Fibroblast of skin of scalp (primary cell): ENCODE measurements around the gene ERC1.
"Not testable (repeated sequence)": the region's sequence is repeated elsewhere in the genome, so short reads cannot be mapped to it uniquely, and the experiment has no call there.

Experiments
- DNase-seq: peaks from one replicate; pipeline ENCODE4 v3.0.0-alpha.2; 2013

The ERC1 gene

GRCh38 chr12:1197264-1198018, 206.4 kb downstream of the ERC1 start:
- no peak for DNase-seq

GRCh38 chr12:1198854-1199253, 207.8 kb downstream of the ERC1 start:
- not testable (repeated sequence) for DNase-seq

- no peak for DNase-seq
These were observed 208.7 kb downstream of the ERC1 start for GRCh38 chr12:1199700-1200099.

DNA sequence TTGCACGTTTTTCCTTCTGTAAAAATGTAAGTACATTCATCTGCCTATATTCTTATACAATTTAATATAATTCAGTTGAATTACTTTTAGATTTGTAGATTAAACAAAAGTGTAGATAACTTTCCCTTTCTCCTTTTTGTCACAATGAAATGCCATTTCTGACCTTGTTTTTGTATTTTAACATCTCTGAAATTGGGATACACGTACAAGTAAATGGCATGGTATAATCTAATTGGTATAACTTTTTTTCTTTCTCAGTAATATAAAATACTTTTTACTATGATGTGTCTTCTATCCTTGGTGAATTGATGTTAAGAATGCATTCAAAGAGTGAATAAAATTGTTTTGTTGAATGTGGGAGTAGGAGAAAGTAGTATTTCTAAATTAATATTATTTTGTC, 210.0 kb downstream of the ERC1 start:
- no peak for DNase-seq

DNA sequence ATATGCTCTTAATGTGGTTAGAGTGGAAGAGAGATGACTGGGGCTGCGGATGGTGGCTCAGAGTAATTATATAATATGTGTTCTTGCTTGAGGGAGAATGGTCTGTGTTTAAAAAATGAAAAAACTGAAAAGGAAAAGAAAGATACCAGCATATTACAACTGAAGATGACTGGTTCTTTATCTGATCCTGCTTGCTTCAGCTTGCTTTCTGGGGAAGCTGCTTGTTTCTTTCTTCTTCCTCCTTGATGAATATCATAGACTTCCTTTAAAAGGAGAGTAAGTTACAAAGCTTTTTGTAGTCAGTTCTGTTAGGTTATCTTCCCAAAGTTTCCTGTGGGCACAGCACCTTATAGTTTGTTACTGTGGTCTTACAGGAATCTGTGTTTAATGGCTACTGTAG, 210.9 kb downstream of the ERC1 start:
- no peak for DNase-seq

DNA sequence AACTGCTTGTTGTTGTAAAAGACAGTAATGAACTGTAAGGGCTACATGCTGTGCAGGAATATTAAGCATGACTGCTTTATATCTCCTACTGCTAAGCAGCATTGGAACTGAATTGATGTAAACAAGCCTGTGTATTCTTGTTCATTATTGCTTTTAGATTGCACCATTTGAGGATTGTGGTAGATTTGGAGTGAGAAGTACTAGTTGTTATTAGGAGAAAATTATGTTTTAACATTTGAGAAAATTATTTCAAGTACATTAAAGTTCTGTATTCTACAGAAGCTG, 212.7 kb downstream of the ERC1 start:
- DNase-seq: no peak

- peak; percentile 13 for DNase-seq
These were observed 213.6 kb downstream of the ERC1 start for GRCh38 chr12:1204581-1205121.

GRCh38 chr12:1205512-1206060, 214.6 kb downstream of the ERC1 start:
- no peak for DNase-seq

GRCh38 chr12:1206118-1206734, 215.2 kb downstream of the ERC1 start:
- no peak for DNase-seq

- DNase-seq: no peak
These were observed 216.3 kb downstream of the ERC1 start for GRCh38 chr12:1207276-1207675.

- DNase-seq: not testable (repeated sequence)
These were observed 217.7 kb downstream of the ERC1 start for GRCh38 chr12:1208719-1209118.

DNA sequence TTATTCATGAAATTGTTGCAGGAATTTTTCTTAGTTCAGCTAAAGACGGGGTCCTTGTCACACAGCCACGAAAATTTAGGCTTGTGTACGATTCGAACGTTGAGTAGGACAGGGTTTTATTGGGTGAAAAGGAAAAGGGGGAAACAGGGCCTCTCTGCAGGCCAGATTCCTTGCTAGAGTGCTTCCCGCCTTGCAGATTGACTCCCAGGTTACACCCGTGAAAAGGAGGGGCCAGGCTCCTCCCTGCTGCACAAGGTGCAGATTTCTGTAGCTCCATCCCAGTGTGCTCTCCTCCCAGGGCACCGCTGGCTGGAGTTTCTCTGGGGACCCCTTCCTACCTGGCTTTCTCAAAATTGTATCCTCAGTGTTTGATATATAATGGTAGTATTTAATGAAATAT, 221.5 kb downstream of the ERC1 start:
- no peak for DNase-seq

DNA sequence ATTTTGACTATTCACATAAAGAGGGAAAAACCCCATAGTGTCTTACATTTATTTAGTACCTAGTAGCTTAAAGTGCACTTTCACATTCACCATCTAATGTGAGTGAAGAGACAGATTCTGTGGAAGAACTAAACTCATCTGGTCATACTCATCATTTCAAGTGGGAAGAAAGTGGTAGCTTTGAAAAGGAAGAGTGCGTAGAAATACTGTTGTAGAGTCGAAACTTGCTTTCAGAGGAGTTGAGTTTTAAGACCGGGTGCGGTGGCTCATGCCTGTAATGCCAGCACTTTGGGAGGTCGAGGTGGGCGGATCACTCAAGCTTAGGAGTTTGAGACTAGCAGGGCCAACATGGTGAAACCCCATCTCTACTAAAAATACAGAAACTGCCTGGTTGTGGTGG, 222.2 kb downstream of the ERC1 start:
- DNase-seq: no peak

DNA sequence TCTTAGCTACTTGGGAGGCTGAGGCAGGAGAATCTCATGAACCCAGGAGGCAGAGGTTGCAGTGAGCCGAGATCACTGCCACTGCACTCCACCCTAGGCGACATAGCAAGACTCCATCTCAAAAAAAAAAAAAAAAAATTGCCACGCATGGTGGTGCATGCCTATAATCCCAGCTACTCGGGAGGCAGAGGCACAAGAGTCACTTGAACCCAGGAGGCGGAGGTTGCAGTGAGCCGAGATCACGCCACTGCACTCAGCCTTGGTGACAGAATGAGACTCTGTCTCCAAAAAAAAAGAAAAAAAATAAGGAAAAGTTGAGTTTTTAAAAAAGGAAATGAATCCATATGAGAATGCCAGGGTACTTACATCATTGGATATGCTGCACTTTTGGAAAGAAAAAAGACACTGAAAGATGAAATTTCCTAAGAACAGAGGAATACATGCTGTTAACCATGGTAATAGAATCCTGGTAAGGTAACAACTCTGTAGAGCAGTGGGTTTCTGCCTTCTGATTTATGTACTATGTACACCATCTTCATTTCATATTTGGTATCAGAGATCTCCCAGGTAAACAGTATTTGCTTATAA, 222.7 kb downstream of the ERC1 start:
- no peak for DNase-seq

DNA sequence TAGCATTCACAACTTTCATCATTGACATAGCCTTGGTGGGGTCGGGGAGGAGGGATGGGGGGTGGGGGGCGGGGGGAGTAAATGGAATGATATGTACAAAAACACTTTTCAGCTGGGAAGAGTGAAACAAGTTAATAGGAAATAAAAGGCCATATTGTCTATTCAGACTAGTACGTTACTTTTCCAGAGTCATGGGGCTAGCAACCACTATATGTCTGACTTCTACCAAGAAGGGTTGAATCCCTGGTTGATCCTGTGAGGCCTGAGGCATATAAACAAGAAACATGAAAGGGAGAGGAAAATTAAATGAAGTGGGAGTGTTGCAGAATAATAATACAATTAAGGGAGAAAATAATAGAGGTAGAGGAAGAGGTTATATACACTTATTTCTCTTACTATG, 225.5 kb downstream of the ERC1 start:
- DNase-seq: no peak

DNA sequence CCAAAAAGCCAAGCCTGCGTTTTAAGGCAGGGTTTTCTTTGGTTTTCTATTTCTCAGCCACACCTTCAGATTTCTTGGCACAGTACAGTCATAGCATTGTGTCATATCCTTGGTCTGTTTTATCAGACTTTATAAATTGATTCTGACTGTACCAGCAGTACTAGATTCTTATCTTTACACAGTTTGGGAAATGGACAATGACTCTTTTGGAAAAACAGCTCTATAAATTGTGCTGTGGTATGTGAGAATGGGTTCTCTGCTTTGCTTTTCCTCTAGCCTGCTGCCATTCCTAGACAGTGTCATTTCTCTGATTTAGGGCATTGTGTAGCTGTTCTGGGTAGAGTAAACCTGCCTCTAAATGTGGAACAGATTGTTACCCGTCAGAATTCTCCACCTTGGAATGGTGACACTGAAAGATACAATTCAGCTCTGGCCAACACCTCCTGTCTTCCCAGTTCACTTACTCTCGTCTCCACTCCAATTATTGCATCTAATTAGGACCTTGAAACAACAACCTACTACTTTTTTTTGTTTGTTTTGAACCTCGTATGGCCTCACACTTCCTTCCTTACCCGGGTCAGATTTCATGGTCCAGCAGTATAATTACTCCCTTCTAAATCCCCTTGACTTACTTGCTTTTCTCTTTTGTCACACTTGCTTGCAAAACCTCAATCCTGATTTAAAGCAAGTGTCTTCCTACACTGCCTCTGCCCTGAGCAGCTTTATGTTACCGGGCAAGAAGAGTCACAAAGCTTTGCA, 226.3 kb downstream of the ERC1 start:
- DNase-seq: peak; percentile 63

DNA sequence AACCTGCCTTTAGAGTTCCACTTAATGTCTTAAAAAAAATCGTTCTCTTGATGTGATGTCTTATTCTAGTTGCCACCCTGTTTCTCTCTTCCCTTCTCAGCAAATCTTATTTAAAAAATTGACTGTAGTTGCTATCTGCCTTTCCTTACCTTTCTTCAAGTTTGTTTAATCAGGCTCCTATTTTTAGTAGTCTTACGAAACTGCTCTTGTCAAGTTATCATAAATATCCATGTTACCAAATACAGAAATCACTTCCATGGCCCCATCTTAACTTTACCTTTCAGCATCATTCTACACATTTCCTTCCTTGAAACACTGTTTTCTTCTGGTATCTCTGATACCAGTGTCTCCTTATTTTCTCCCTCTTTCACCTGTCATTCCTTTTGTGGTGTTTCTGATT, 227.3 kb downstream of the ERC1 start:
- no peak for DNase-seq

- DNase-seq: no peak
These were observed 229.4 kb downstream of the ERC1 start for GRCh38 chr12:1220127-1221092.

DNA sequence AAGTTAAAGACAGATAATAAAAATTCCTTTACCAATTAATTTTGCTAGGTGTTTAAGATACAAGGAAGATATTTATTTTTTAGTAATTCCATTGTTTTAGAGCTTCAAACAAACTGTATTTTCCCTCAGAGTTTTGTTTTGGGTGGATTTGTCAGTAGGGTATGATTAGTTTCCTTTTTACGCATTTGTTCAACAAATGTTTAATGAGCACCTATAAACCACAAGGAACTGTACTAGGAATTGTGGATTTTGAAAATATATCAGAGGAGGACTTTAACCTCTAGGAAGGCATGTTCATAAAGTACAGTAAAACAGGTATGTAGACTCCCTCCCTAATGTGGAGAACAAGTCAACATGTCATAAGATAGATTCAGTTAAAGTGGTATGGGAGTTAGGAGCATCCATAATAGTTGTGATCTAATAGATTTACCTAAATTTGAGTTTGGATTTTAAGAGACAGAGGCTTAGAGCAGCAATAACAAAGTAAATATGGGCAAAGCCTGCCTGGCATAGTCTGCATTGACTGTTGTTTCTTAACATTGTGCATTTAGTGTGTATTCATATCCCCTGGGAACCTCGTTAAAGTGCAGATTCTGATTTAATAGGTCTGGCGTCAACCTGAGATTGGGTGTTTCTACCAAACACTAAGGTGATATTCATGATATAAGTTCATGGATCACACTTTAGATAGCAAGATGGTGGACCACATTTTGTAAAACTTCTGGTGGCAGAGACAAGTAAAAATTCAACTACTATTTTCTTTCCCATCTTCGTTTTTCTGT, 232.0 kb downstream of the ERC1 start:
- no peak for DNase-seq

DNA sequence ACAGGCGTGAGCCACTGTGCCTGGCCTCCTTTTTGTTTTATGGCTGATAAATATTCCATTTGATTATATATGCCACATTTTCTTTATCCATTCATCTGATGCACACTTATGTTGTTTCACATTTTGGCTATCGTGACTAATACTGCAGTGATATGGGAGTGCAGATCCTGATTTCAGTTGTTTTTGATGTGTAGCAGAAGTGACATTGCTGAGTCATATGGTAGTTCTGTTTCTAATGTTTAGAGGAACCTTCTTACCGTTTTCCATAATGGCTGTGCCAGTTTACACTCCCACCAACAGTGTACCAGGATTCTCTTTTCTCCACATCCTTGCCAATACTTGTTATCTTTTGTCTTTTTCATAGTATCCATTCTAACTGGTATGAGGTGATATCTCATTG, 235.9 kb downstream of the ERC1 start:
- DNase-seq: no peak

- no peak for DNase-seq
These were observed 243.1 kb downstream of the ERC1 start for GRCh38 chr12:1234073-1234472.
